Measurements from ENCODE around the gene WDR17. TPM values are rescaled to one million over a fixed set of nuclear protein-coding genes. Genes with fewer than 3 reads are reported as not detected.

The WDR17 gene
- total and polyA plus RNA-seq, 4 donors, result 0.81 to 7.5 (median 3.1) TPM

DNA sequence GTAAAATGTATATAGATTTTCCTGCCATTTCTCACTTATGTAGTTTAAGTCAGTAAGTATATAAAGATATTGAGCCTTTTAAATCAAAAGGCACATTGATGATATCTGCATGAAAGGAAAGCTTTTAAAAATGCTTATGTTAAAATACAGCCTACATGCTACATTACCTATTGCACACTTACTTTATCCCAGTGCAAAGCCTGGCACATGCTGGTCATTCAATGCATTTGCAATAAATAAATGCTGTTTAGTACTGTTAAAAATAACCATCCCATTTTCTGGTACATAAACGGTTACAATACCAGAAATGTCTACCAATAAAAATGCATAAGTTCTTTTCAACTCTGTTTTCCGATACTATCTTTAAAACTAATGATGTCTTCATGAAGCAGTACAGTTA is 151.9 kb downstream of the WDR17 start:
- DNase-seq (no peak), ATAC-seq (ENCODE audit: insufficient read depth, low FRiP score) (no peak)
- Histone ChIP-seq H3K4me3 (no peak overlapping the region), H3K9me3 (ENCODE audit: control insufficient read depth in 4 of 4, insufficient read depth in 3 of 4, low read length in 3 of 4) (no peaks in the 10 kb centered on the region), H3K9ac (ENCODE audit: insufficient read depth in 1 of 2, low read length in 2 of 2) (no peak overlapping the region), H3K27me3 (ENCODE audit: control insufficient read depth in 3 of 3, insufficient read depth in 3 of 3, low read length in 2 of 3) (no peaks in the 10 kb centered on the region), H3K4me1 (ENCODE audit: control insufficient read depth in 5 of 5, insufficient read depth in 5 of 5, low read length in 5 of 5) (no peaks in the 10 kb centered on the region), H3K27ac (ENCODE audit: low read depth in 1 of 2, low read length in 1 of 2) (no peak overlapping the region), H3K36me3 (ENCODE audit: control insufficient read depth in 4 of 4, insufficient read depth in 4 of 4, low read length in 4 of 4) (no peaks in the 10 kb centered on the region)
- 81 to 90% methylated on average over 2 of the region's 2 CpGs for WGBS, 2 donors
- TF ChIP-seq, protein P1, sequence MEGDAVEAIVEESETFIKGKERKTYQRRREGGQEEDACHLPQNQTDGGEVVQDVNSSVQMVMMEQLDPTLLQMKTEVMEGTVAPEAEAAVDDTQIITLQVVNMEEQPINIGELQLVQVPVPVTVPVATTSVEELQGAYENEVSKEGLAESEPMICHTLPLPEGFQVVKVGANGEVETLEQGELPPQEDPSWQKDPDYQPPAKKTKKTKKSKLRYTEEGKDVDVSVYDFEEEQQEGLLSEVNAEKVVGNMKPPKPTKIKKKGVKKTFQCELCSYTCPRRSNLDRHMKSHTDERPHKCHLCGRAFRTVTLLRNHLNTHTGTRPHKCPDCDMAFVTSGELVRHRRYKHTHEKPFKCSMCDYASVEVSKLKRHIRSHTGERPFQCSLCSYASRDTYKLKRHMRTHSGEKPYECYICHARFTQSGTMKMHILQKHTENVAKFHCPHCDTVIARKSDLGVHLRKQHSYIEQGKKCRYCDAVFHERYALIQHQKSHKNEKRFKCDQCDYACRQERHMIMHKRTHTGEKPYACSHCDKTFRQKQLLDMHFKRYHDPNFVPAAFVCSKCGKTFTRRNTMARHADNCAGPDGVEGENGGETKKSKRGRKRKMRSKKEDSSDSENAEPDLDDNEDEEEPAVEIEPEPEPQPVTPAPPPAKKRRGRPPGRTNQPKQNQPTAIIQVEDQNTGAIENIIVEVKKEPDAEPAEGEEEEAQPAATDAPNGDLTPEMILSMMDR (IDR thresholded peaks at IDR 0.05; ENCODE audit: control extremely low read depth, extremely low read depth), result no peak

DNA sequence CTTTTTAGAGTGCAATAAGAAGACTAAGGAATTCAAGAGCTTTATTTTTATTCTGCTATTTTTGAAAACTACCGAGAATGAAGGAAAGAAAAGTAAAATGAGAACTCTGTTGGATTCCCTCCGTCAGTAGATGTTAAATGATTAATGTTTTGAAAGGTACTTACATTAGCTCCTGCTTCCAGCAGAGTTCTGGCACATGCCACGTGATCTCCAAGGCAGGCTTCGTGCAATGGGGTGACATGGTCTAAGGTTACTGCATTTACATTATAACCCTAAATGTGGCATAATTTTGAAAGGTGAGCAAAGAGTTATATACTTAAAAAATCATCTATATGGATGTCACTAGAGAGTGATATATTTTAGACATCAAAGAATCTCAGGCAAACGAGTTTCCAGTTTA is 156.5 kb downstream of the WDR17 start:
- Histone ChIP-seq H3K27me3 (ENCODE audit: control insufficient read depth in 3 of 3, insufficient read depth in 3 of 3, low read length in 2 of 3) (no peaks in the 10 kb centered on the region), H3K4me1 (ENCODE audit: control insufficient read depth in 5 of 5, insufficient read depth in 5 of 5, low read length in 5 of 5) (no peaks in the 10 kb centered on the region), H3K27ac (ENCODE audit: low read depth in 1 of 2, low read length in 1 of 2) (no peak overlapping the region), H3K9ac (ENCODE audit: insufficient read depth in 1 of 2, low read length in 2 of 2) (no peak overlapping the region), H3K36me3 (ENCODE audit: control insufficient read depth in 4 of 4, insufficient read depth in 4 of 4, low read length in 4 of 4) (no peaks in the 10 kb centered on the region), H3K9me3 (ENCODE audit: control insufficient read depth in 4 of 4, insufficient read depth in 3 of 4, low read length in 3 of 4) (no peaks in the 10 kb centered on the region), H3K4me3 (no peak overlapping the region)
- TF ChIP-seq, protein P1 (IDR thresholded peaks at IDR 0.05; ENCODE audit: control extremely low read depth, extremely low read depth), result no peak
- DNase-seq (no peak), ATAC-seq (ENCODE audit: insufficient read depth, low FRiP score) (no peak)
- 71 to 84% methylated on average over 5 of the region's 5 CpGs for WGBS, 2 donors

DNA sequence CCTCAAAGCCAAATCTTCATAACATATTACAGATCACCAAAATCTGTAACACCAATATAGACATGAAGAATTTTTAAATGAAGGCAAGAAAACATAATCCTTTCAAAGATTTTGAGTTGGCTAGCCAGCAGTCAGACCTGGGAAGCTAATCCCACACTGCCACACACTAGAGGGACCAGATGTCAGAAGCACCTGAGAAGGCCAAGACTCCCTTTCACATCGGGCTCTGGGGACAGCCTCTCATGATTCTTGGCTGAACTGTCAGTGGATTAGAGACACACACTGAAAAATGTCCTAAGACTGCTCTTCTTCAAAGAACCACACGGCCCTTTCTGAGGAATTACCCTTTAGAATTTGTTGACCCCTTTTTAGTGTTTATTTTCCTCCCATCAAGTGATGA is 157.9 kb downstream of the WDR17 start:
- H3K4me3 ChIP-seq, result no peak overlapping the region
- no peaks in the 10 kb centered on the region for H3K9me3 ChIP-seq (ENCODE audit: control insufficient read depth in 4 of 4, insufficient read depth in 3 of 4, low read length in 3 of 4)
- no peaks in the 10 kb centered on the region for H3K4me1 ChIP-seq (ENCODE audit: control insufficient read depth in 5 of 5, insufficient read depth in 5 of 5, low read length in 5 of 5)
- ATAC-seq (ENCODE audit: insufficient read depth, low FRiP score), result no peak
- DNase-seq, result no peak
- no peak overlapping the region for H3K27ac ChIP-seq (ENCODE audit: low read depth in 1 of 2, low read length in 1 of 2)
- no peak overlapping the region for H3K9ac ChIP-seq (ENCODE audit: insufficient read depth in 1 of 2, low read length in 2 of 2)
- H3K36me3 ChIP-seq (ENCODE audit: control insufficient read depth in 4 of 4, insufficient read depth in 4 of 4, low read length in 4 of 4), result no peaks in the 10 kb centered on the region
- TF ChIP-seq, protein P1 (IDR thresholded peaks at IDR 0.05; ENCODE audit: control extremely low read depth, extremely low read depth), result no peak
- no peaks in the 10 kb centered on the region for H3K27me3 ChIP-seq (ENCODE audit: control insufficient read depth in 3 of 3, insufficient read depth in 3 of 3, low read length in 2 of 3)
- WGBS, 2 donors, result 79 to 87% methylated on average over 2 of the region's 2 CpGs

DNA sequence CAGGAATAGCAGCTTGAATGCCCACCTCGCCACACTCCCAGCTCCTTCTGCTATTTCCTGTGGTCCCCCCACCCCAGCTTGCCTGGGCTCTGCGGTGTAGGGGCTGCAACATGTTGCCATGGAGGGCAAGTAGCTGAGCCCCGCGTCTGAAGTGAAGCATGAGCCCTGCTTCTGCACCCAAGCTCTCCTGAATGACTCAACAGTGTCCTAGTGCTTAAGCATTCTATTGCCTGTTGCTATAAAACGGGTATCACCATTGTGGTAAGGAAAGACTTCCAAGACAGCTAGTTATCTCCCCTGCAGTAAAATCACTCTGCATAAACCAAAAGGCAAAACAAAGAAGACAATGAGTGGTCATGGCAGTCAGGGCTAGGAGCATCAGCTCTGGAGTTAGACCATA is 161.1 kb downstream of the WDR17 start:
- TF ChIP-seq, protein P1 (IDR thresholded peaks at IDR 0.05; ENCODE audit: control extremely low read depth, extremely low read depth), result no peak
- Histone ChIP-seq H3K4me3 (no peak overlapping the region), H3K27me3 (ENCODE audit: control insufficient read depth in 3 of 3, insufficient read depth in 3 of 3, low read length in 2 of 3) (no peaks in the 10 kb centered on the region), H3K36me3 (ENCODE audit: control insufficient read depth in 4 of 4, insufficient read depth in 4 of 4, low read length in 4 of 4) (no peaks in the 10 kb centered on the region), H3K27ac (ENCODE audit: low read depth in 1 of 2, low read length in 1 of 2) (no peak overlapping the region), H3K9ac (ENCODE audit: insufficient read depth in 1 of 2, low read length in 2 of 2) (no peak overlapping the region), H3K4me1 (ENCODE audit: control insufficient read depth in 5 of 5, insufficient read depth in 5 of 5, low read length in 5 of 5) (peaks cover 0 to 2% (median 0%) of the 10 kb centered on the region in 5 donors), H3K9me3 (ENCODE audit: control insufficient read depth in 4 of 4, insufficient read depth in 3 of 4, low read length in 3 of 4) (no peaks in the 10 kb centered on the region)
- no peak for DNase-seq
- WGBS, 2 donors, result 64 to 80% methylated on average over 5 of the region's 5 CpGs
- ATAC-seq (ENCODE audit: insufficient read depth, low FRiP score), result no peak

Measured in lung (tissue), 12 donors.